Suppressor macrophage treated with lipopolysaccharide for 4 hours (primary cell): Measurements from ENCODE around the gene TCF20.

Source experiments
- DNase-seq: peaks from one replicate; pipeline ENCODE4 v3.0.0-alpha.2; 2020

Gene TCF20

DNA sequence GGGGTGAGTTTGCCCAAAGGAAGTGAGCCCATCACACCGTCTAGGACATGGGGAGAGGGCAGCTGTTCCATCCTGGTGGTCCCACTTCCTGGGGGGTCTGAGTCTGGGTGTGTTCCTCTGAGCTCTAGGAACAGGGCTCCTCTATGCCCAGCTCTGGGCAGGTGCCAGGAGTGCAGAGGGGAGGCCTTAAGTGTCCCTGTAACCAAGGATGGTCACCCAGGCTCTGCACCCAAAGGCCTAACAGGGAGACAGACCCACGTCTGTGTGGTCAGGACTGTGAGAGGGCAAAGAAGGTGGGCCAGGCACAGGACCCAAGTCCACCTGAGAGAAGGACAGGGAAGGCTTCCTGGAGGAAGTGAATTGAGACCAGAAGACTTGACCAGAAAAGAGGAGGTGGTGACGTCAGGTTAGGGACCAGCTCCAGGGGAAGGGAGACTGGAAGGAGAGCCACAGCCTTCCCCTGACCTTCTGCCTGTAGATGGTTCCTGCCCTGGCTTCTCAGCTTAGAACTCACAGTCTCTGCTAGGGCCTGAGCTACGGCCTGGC, 11.3 kb upstream of the TCF20 start:
- no peak for DNase-seq

DNA sequence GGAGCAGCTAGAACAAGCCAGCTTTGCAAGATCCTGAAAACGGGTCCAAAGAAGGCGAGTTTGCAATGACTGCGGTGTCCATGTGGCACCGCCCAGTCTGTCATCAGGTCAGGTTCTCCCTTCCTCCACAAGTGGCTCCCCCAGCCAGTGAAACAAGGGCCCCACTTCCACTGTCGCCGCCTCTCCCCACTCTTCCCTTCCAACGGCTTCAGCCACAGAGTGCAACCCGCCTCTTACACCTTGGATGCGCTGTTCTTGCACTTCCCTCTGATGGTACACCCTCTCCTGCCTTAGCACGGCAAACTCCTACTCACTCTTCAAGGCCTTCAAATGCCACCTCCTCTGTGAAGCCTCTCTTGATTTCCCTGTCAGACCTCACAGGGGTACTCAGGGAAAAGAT, 10.8 kb upstream of the TCF20 start:
- no peak for DNase-seq

DNA sequence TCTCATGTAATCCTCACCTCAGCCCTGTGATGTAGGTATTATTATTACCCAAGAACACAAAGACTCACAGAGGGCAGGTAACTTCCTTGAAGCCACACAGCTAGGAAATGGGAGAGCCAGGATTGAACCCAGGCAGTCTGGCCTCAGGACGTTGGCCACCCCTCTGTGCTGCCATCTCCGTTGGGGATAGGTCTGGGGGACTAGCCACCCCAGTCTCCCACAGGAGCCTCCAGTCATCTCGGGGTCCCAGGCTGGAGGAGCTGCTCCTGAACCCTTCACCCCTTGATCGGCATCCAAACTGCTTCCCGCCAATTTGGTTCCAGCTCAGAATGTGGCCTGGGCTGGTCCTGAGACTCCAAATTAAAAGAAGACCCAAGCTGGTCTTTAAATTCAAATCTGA, 10.4 kb upstream of the TCF20 start:
- DNase-seq: no peak

DNA sequence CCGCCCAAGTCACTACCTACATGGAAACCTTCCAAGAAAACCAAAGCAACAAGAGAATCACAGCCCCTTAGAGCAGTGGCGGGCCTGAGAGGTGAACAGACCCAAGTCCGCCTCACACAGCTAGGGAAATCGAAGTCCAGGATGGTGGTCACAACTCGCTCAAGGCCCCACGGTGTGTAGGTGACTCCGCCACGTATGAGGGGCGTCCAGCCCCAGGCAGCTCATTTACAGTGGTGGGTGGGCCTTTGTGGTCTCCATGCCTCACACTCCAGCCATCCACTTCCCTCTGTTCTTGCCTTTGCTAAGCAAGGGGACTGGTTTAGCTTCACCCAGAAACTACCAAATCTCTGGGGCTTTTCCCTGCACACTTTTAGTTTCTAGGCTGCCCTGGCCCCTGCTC, 9.7 kb upstream of the TCF20 start:
- DNase-seq: no peak

DNA sequence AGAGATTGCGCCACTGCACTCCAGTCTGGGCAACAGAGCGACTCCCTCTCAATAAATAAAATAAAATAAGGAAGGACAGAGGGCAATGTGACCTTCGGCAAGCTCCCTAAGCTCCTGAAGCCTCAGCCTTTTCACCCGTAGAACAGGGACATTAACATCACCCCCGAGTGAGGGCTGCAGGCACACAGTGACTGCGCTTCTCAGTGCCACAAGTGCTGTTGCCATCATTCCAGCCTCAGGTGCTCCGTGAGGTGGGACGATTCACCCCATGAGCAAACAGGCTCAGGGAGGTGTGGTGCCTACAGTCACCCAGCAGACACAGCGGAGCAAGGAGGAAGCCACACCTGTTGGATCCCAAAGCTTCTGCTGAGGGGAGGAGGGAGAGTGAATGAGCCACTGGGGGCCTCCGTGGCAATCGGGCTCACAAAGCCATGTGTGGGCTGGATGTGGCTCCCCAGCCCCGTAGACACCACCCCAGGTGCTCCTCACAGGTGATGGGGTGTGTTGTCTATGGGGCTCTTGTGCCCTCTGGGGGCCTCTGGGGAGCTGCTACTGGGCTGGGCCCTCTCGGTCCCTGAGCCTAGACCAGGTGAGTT, 9.1 kb upstream of the TCF20 start:
- DNase-seq: no peak

DNA sequence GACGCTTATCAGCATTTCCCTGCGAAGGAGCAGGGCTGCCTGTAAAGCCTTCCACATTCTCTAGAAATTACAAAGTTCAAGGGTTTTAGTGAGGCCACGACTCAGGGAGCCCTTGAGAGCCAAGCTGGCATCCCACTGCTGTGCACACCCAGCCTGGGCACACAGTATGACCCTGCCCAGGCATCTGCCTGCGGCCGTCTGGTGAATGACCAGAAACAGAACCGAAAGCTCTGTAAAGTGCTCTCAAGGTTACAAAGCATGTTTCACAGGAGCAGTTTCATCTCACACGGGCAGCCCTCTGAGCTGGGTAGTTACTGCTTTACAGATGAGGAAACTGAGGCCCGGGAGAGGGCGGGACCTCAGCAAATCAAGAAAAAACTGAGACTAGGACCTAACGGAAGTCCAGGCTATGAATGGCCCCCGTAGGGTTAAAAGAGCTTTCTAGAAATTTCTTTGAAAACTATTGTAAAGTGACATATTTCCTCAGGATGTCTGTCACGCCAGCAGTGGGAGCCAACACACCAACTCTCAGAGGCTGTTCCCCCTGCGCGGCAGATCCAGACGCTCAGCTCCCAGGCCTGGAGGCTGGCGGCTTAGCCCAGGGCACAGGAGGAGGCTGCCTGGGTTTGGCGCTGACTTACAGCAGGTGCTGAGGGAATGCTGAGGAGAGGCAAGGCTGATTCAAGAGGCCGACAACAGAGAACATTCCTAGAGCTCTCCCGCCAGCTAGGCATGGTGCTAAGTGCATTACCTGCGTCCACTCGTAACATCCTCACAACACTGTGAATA, 7.7 kb upstream of the TCF20 start:
- peak; percentile 37 for DNase-seq

DNA sequence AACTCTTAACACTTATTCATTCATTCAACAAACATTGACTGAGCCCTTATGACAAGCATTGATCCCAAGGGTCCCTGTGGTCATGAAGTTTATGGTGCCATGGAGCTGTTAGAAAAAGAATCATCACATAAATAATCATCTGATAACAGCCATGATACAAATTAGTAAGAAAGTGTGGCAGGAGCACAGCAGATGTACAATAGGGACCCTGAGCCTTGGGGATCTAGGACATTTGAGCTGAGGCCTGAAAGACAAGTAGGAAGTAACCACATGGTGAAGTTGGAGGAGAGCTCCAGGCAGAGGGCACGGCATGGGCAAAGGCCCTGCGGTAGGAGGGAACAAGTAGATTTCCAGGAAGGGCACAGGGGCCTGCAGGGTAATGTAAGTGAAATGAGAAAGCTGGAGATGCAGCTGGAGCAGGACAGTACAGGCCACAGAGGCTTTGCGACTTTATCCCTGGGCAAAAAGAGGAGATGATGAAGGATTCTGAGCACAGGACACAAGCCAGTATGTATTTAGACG, 6.8 kb upstream of the TCF20 start:
- DNase-seq: no peak

DNA sequence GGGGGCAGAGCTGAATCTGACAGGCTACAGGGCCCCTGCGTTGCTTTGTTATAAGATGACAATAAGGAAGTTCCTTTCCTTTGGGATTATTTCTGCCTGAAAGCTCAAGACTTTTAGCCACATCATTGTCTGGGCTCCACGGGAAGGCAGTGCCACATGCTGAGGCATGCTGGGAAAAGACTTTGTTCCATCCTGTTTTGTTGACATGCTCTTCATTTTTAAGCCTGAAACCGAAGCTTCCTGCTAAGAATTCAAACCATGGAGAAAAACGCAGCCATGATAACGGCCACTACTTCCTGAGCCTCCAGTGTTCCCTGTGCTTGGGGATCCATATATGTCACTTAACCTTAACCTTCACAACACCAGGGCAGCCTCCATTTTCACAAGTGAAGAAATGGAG, 5.5 kb upstream of the TCF20 start:
- DNase-seq: no peak

DNA sequence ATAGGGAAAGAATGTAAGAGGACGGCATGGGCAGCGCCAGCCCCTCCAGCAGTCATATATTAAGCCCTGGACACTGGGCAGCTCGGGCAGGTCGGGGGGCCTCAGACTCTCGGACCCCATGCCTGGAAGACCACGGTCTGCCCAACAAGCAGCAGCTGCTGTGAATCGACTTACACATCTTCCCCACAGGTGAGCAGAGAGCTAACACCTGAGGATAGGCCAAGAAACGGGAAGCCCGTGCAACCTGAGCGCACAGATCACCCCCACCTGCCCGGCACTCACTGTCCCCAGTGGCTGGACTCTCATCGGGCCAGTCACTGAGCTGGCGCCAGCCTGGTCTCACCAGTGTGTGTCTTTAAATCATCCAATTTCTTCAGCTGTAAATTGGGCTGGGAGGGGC, 4.7 kb upstream of the TCF20 start:
- no peak for DNase-seq

DNA sequence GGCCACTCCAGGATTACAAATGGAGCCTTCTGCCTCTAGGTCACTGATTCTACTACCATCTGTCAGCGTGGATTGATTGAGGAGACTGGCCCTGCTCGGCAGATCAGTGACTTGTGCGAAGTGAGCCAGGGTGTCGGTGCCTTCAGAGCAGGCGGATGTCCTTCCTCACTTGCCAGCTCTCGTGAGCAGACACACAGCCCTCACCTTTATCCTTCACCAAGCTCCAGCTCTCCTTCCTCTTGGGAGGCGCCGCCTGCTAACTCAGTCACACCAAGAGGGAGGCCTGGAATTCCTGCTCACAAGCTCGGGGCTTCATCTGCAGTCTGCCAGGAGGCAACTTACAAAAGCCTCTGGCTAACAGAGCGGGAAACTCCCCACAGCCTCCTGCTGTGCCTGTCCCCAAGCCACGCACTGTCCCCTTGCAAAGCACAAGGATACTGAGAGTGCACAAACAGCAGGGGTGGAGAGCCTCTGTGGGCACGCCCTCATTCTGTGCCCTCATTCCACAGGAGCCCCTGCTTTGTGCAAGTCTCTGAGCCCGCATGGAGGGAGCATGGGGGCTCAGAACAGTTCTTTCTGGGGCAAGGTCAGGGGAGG, 3.5 kb upstream of the TCF20 start:
- no peak for DNase-seq

DNA sequence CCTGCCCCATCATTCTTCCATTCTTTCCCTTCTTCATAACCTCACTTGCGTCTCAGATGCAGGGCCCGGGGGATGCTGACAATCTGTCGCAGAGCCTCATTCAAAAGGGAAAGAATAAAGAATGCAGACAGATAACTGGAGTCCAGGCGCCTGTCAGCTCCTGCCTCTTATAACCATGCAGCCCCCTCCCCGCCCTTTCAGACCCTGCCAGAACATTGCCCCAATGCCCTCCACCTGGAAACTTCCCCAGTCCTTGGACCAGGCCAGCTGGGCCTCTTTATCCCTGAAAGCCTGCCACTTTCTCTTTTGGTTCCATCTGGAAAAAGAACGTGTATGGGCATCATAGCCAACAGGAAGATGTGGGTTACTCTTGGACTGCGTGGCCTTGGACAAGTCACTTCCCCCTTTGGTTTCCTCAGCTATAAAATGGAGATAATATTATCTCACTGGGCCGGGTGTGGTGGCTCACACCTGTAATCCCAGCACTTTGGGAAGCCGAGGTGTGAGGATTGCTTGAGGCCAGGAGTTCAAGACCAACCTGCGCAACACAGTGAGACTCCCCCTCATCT, 2.1 kb upstream of the TCF20 start:
- peak; percentile 68 for DNase-seq

DNA sequence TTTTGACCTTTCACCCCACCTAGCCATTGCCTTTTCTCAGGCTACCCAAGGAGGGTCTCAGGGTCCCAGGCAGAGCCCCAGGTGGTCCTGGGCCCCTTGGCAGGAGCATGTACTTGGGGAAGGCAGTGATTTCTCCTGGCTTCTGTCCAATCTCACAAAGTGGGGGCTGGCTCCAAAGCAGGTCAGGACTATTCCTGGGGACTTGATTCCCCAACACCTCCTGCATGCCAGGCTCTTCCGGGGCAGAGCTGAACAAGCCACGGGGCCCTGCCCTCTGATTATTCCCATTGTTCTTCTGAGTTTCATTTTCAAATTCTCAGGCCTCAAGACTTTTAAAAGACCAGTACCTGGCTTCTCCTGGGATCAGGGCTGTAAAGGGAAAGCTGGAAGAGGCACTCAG, 1.5 kb upstream of the TCF20 start:
- no peak for DNase-seq

DNA sequence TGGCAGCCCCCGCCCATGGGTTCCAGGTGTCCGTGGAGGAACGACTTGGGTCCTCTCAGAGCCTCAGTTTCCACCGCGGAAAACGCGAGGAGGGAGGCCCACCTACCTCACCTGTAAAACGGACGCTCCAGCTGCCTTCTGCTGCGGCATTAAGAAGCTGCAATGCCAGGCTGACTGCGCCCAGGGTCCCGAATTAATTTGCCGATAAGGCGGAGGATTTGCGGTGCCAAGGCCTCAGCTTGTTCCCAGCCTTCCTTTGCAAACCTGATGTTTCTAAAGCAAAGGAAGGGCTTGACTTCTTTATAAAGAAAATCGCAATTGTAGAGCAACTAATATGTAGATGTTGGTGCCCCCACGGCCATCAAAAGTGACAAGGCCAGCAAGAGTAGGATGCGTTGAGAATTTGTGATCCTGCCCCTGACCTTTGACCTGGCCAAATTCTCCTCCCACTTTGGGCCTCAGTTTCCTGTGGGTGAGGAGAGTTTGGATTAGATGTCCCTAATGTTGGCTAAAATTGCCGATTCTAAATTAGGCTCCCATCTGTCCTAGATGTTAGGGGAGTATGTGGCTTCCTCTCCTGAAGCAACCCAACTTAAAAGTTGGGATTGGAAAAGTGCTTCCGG, 849 bp upstream of the TCF20 start:
- DNase-seq: no peak

DNA sequence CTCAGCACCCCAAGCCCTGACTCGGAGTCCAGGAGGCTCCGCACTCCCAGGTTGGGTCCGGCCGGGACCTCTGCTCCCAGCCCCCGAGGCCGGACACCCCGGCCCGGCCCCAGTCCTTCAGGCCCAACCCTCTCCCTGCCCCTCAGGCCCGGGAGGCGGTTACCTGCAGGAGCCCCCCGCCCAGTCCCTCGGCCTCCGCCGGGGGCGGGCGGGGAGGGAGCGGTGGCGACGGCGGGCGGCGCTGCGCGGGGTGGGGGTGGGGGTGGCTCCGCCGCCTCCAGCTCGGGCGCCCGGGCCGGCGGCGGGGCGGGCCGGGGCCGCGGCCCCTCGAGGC, 310 bp downstream of the TCF20 start:
- DNase-seq: no peak

DNA sequence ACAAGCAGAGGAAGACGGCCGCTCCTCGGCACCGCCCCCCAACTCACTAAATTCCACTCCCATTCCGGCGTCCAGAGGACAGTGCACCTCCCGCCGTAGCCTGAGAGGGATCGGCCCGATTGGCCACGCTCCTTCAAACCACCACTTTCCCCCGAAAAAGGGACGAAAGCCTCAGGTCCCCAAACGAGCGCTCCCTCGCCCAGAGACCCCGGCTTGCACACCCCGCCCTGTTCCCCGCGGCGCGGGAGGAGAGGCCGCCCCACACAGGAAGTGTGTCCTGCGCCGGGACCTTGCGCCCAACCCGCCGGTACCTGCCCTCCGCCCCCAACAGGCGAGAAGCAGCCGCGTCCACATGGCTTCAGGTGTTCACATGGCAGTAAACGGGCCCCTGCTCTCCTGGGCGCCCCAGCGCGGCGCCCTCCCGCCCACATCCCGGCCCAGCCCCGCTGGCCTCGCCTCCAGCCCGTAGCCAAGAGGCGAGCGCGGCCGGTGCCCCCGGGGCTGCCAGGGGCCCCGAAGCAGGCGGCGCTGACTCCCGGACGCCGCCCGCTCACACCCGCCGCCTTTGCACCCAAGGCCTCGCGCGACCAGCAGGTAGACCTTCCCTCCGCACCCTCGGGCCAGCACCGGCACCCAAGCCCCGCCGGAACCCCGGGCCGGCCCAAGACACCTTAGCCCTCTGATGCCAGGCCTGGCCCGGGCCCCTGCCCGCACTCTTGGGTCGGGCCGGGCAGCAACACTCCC, 849 bp downstream of the TCF20 start:
- DNase-seq: peak; percentile 34

DNA sequence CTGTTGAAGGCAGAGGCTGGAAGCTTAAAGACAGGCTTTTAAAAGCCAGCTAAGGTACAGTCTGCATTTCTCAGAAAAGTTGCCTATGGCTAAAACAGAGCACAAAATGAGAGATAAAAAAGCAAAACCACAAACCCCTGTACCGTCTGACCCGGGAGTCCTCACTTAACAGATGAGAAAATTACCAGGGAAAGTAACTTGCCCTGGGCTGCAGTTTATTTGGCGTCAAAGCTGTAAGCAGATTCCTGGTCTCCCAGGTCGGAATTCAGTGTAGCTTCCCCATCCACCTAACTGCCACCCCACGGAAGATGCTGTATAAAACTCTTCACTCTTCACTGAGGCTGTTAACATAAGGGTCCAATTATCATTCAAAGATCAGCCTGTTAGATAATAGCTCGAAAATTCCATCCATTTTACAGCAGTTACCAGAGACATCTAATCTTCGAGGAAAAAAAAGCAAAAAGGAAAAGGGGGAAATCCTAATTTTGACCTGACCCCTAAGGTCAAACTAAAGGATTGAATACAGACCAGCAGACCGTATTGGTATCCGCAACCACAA, 1.5 kb downstream of the TCF20 start:
- no peak for DNase-seq

DNA sequence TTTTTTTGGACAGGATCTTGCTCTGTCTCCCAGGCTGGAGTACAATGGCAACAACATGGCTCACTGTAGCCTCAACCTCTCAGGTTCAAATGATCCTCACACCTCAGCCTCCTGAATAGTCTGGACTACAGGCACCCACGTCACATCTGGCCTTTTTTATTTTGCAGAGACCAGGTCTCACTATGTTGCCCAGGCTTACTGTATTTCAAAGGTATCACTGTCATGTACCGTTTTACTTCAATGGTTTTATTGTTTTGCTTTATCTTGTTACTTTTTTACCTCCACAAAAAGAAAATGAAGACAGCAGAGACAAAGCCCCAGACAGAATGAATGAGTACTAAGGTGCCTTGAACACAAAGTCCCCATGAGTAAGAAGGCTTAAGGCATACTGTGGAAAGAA, 5.1 kb downstream of the TCF20 start:
- DNase-seq: no peak

DNA sequence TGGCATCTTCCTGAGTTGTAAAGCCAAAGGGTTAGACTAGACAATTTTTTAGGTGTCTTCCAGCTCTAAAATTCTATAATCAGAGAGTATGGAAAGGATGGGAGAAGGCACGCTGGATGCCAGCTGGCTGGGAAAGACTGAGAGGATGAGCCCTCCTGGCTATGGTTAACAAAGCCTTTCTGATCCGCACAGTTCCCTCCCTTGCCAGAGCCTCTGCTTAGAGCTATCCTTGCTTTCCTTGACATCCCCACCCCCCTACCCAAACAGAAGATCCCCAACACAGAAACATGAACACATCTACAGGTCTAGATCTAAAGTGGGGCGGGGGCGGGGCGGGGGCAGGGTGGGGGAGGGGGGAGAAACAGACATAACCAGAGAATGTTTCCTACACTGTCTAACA, 6.5 kb downstream of the TCF20 start:
- no peak for DNase-seq

DNA sequence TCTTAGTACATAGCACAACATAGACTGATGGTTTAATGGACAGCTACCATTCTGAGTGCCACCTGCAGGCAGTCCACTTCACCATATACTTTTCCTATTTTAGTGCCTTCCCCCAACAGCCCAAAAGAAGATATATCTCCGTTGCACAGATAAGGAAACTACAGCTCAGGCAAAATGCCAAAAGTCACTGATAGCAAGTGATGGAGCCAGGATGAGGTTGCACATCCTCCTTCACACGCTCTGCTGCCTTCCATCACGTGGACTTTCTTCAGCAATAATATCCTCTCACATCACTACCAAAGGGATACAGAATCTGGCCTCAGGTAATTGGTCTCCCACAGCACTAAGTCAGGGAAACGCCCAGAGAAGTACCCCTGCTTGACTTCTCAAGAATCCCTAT, 7.5 kb downstream of the TCF20 start:
- DNase-seq: no peak

DNA sequence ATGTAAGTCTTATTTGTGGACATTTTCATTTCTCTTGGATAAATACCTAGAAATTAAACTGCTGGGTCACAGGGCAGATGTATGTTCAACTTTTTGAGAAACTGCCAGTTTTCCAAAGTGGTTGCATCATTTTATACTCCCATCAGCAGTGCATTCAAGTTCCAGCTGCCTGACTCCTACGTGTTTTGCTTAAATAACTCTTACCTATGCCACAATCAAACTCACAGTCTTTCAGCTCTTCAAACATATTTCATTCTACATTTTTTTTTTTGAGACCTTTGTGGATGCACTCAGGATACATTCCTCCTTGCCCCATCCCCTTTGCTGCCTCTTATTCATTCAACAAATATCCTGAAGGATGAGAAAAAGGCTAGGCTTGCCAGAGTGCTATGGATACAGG, 9.2 kb downstream of the TCF20 start:
- DNase-seq: no peak

DNA sequence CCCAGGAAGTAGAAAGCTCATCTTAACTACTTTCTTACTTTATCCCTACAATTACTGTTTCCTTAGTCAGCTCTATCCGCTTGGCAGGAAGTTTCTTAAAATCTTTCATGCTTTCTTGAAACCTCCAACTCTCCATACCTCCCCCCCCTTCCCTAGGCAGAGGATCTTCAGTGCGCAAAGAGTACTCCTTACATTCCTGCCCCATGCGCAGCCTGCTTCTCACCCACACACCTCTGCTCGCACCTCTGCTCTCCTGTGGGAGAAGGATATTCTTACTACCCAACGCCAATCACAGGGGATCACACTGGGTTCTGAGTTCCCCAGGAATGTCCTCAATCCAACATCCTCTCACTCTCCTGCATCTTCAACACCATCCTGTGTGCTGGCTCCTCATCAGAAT, 12.3 kb downstream of the TCF20 start:
- DNase-seq: no peak

DNA sequence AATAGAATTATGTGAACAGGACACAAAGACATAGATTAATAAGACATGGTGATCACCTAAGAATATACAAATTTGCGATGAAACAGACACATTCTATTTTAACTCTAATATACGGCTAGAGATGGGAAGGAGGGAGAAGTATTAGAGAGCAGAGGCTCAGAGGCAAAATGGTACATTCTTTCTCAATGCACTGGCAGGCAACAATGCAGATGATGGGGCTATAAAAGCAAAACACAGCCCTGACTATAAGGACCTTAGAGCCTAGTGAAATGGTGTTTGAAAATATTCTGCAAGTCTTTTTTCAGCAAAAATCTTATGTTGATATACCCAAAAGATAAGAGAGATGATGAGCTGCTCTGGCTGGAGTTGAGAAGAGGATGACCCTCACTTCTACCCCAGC, 13.1 kb downstream of the TCF20 start:
- no peak for DNase-seq
